Activated T-cell treated with anti-CD3 and anti-CD28 coated beads, Interleukin-2, amount 50 U/mL, for 4 hours (primary cell): ENCODE results near the gene SRRM3. TPM values are rescaled to one million over a fixed set of nuclear protein-coding genes. Genes with fewer than 3 reads are reported as not detected.
"Not testable (repeated sequence)": the region's sequence is repeated elsewhere in the genome, so short reads cannot be mapped to it uniquely, and the experiment has no call there.

Experiments used
- ATAC-seq, 2 donors: fragments of 200-7000 bp; cut with Tn5 transposase; one replicate each; pipeline ENCODE4 v1.10.0; 2021
- DNase-seq: peaks from one replicate; pipeline ENCODE4 v3.0.0-alpha.2; 2020
- H3K27me3 Mint-ChIP-seq: one replicate; pipeline ENCODE4 v1.8.0; 2021; ENCODE audit warnings: low read depth, mixed read lengths
- H3K36me3 Mint-ChIP-seq: one replicate; pipeline ENCODE4 v1.8.0; 2022; ENCODE audit warnings: mixed read lengths; ENCODE audit not compliant: insufficient read depth
- H3K4me1 Mint-ChIP-seq: one replicate; pipeline ENCODE4 v1.8.0; 2021; ENCODE audit warnings: low read depth, mixed read lengths
- H3K4me3 Mint-ChIP-seq: one replicate; pipeline ENCODE4 v1.8.0; 2021; ENCODE audit warnings: mild to moderate bottlenecking, moderate library complexity, mixed read lengths
- H3K9me3 Mint-ChIP-seq: one replicate; pipeline ENCODE4 v1.8.0; 2021; ENCODE audit warnings: mixed read lengths
- total RNA-seq, 3 donors: library from RNA; stranded (reverse); gene quantifications; one replicate each; pipeline ENCODE4 v1.2.1, GENCODE V29; 2021

The SRRM3 gene
- total RNA-seq, 3 donors from 2014 or later = 0.10 TPM; not detected in 2

DNA sequence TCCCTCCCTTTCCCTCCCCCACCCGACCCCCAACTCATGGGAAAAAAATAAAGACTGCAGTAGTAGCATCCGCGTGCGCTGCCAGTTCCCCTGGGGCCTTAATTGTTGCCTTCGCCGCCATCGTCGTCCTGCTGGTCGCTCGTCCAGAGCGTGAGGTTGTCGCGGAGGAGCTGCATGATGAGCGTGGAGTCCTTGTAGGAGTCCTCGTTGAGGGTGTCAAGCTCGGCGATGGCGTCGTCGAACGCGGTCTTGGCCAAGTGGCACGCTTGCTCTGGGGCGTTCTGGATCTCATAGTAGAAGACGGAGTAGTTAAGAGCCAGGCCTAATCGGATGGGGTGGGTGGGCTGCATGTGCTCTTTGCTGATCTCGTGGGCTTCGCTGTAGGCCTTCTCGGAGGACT, 127.8 kb downstream of the SRRM3 start:
- H3K4me1 Mint-ChIP-seq = peaks cover 36% of the 10 kb centered on the region
- H3K9me3 Mint-ChIP-seq = no peaks in the 10 kb centered on the region
- H3K36me3 Mint-ChIP-seq = peaks cover 43% of the 10 kb centered on the region
- ATAC-seq (no peak), DNase-seq (no peak)
- no peaks in the 10 kb centered on the region for H3K27me3 Mint-ChIP-seq
- no peak overlapping the region for H3K4me3 Mint-ChIP-seq

DNA sequence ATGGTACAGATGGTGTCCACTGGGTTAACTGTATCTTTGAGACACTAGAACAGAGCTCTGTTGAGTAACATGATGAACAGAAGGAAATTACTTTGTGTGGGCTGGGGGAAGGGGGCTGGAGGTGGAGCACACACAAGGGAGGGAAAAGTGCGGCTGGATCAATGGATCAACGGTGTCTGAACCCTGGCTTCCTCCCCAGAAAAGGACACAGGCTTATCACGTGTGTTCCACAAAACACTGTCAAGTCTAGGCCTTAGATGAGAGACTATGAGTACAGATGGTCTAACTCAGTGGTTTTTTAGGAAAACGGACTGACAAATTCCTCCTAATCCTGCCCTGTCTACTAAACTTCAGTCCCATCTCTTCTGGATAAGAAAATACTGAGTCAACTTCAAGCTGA, 128.6 kb downstream of the SRRM3 start:
- Mint-ChIP-seq H3K4me3 (no peak overlapping the region), H3K27me3 (no peaks in the 10 kb centered on the region), H3K9me3 (no peaks in the 10 kb centered on the region), H3K36me3 (peaks cover 43% of the 10 kb centered on the region), H3K4me1 (peaks cover 36% of the 10 kb centered on the region)
- ATAC-seq (no peak), DNase-seq (no peak)

GRCh38 chr7:76330673-76331072, 129.0 kb downstream of the SRRM3 start:
- no peak for ATAC-seq
- H3K4me1 Mint-ChIP-seq = peaks cover 36% of the 10 kb centered on the region
- peaks cover 43% of the 10 kb centered on the region for H3K36me3 Mint-ChIP-seq

GRCh38 chr7:76332078-76332477, 130.4 kb downstream of the SRRM3 start:
- DNase-seq = no peak
- no peak for ATAC-seq
- peaks cover 40% of the 10 kb centered on the region for H3K4me1 Mint-ChIP-seq

More at GRCh38 chr7:76330673-76331072, 129.0 kb downstream of the SRRM3 start:
- Mint-ChIP-seq H3K4me3 (no peak overlapping the region), H3K9me3 (no peaks in the 10 kb centered on the region), H3K27me3 (no peaks in the 10 kb centered on the region)
- no peak for DNase-seq

DNA sequence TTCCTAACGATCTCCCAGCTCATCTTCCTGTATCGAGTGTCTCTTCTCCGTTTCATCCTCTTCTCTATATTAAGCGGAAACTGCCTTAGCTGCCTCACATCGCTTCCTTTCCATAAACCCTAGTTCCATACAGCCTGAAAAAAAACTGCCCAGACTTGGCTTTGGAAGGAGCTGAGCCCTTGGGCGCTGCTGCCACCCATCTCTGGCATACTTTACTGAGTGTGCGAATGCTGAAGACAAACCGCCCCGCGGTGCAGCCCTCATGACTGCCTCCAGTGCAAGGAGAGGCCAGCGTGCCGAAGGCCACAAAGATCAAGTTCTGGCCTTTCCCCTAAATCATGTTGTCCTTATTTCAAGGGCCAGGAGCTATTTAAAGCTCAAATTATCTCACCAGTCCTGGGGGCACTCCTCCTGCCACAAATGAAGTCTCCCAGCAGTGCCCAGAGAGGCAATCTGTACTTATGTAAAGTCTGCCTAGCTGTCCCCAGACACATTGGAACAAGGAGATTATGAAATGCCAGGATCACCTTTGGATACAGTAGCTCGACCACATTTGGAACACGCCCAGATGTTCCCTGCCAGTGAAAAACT, 131.9 kb downstream of the SRRM3 start:
- peaks cover 36% of the 10 kb centered on the region for H3K36me3 Mint-ChIP-seq
- DNase-seq (no peak), ATAC-seq (no peak)
- peaks cover 40% of the 10 kb centered on the region for H3K4me1 Mint-ChIP-seq
- H3K9me3 Mint-ChIP-seq = no peaks in the 10 kb centered on the region
- H3K27me3 Mint-ChIP-seq = no peaks in the 10 kb centered on the region
- no peak overlapping the region for H3K4me3 Mint-ChIP-seq

More at GRCh38 chr7:76332078-76332477, 130.4 kb downstream of the SRRM3 start:
- Mint-ChIP-seq H3K36me3 (peaks cover 42% of the 10 kb centered on the region), H3K27me3 (no peaks in the 10 kb centered on the region), H3K4me3 (no peak overlapping the region), H3K9me3 (no peaks in the 10 kb centered on the region)

DNA sequence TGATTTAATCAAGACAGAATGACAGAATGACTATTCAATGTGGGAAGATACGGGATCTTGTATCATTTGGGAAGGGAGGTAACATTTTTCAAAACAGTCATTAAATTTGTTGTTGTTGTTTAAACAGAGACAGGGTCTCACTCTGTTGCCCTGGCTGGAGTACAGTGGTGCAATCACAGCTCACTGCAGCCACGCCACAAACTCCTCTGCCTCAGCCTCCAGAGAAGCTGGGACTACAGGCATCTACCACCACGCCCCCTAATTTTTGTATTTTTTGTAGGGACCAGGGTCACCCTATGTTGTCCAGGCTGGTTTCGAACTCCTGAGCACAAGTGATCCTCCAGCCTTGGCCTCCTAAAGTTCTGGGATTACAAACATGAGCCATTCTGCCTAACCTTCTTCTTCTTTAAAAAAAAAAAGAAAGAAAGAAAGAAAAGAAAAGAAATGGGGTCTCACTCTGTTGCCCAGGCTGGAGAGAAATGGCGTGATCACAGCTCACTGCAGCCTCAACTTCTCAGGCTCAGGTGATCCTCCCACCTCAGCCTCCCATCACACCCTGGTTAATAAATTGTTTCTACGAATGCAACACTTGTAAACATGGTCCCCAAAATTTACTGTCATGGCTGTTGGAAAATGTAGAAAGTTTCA, 132.7 kb downstream of the SRRM3 start:
- Mint-ChIP-seq H3K4me3 (no peak overlapping the region), H3K9me3 (no peaks in the 10 kb centered on the region), H3K4me1 (peaks cover 42% of the 10 kb centered on the region), H3K27me3 (no peaks in the 10 kb centered on the region), H3K36me3 (peaks cover 28% of the 10 kb centered on the region)
- ATAC-seq (no peak), DNase-seq (no peak)

DNA sequence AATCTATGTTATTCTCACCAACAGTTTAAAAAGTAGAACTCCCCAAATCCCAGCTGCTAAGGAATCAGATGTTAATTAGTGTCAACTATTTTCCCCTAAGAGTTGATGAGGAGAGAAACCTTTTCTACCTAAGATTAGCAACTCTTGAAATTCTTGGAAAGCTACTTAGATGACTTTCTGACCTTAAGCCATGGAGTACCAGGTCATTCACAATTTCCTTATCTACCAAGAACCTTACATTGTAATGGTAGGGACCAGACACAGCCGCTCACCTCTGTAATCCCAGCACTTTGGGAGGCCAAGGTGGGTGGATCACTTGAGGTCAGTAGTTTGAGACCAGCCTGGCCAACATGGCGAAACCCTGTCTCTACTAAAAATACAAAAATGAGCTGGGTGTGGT, 133.7 kb downstream of the SRRM3 start:
- peaks cover 26% of the 10 kb centered on the region for H3K36me3 Mint-ChIP-seq
- H3K4me1 Mint-ChIP-seq = peaks cover 44% of the 10 kb centered on the region
- ATAC-seq, H3K9me3 Mint-ChIP-seq, DNase-seq, H3K4me3 Mint-ChIP-seq, H3K27me3 Mint-ChIP-seq: not testable (repeated sequence)

GRCh38 chr7:76336094-76336493, 134.4 kb downstream of the SRRM3 start:
- H3K4me1 Mint-ChIP-seq = peaks cover 49% of the 10 kb centered on the region
- peaks cover 26% of the 10 kb centered on the region for H3K36me3 Mint-ChIP-seq
- no peaks in the 10 kb centered on the region for H3K27me3 Mint-ChIP-seq

More at GRCh38 chr7:76336094-76336493, 134.4 kb downstream of the SRRM3 start:
- DNase-seq = no peak
- H3K9me3 Mint-ChIP-seq = no peaks in the 10 kb centered on the region
- H3K4me3 Mint-ChIP-seq = no peak overlapping the region
- ATAC-seq = no peak

Other genes starting within 250 kb of the SRRM3 start
- 10 to 100 TPM; 20.4 to 26.6 (median 20.6) TPM for gene TMEM120A, start 207.3 kb upstream of the SRRM3 start, total RNA-seq
- 10 to 100 TPM; 19.6 to 34.5 (median 20.6) TPM for gene STYXL1, start 153.9 kb upstream of the SRRM3 start, total RNA-seq
- gene MDH2, start 153.8 kb upstream of the SRRM3 start, total RNA-seq = 100 to 1,000 TPM; 274 to 310 (median 296) TPM
- gene HSPB1, start 100.8 kb downstream of the SRRM3 start, total RNA-seq = 10 to 100 TPM; 50.3 to 57.0 (median 53.8) TPM
- gene YWHAG, start 157.1 kb downstream of the SRRM3 start, total RNA-seq = 100 to 1,000 TPM; 164 to 173 (median 173) TPM
- gene SSC4D, start 207.8 kb downstream of the SRRM3 start, total RNA-seq = 1 to 10 TPM in 1 of 3 donors, under 1 TPM in 2; 0.38 to 1.0 (median 0.87) TPM
- gene ZP3, start 223.1 kb downstream of the SRRM3 start, total RNA-seq = 10 to 100 TPM in 1 of 3 donors, 1 to 10 TPM in 2; 2.9 to 18.8 (median 6.7) TPM